Activated T-helper 1 cell treated with anti-CD3 and anti-CD28 coated beads, Interleukin-12 subunit alpha, Interleukin-12 subunit beta, Interleukin-2, Interleukin-4 antibody, amounts not matched to agents 30 ng/mL and 10 ng/mL and 1 ng/mL, durations not matched to agents 14 hours and 24 hours and 36 hours (primary cell): ENCODE measurements around the gene TNFRSF1A. TPM values are rescaled to one million over a fixed set of nuclear protein-coding genes. Genes with fewer than 3 reads are reported as not detected.
A peak's percentile ranks its signal among the peaks of the same experiment; 100 is the strongest.

ENCODE experiments used
- DNase-seq: peaks from one replicate; pipeline ENCODE4 v3.0.0; 2021; ENCODE audit warnings: low spot score
- H3K27ac Mint-ChIP-seq: one replicate; pipeline ENCODE4 v1.8.0; 2021; ENCODE audit warnings: mild to moderate bottlenecking, mixed read lengths
- H3K27me3 Mint-ChIP-seq: one replicate; pipeline ENCODE4 v1.8.0; 2022; ENCODE audit warnings: mild to moderate bottlenecking, moderate library complexity, mixed read lengths; ENCODE audit not compliant: insufficient read depth
- H3K36me3 Mint-ChIP-seq: one replicate; pipeline ENCODE4 v1.8.0; 2021; ENCODE audit warnings: low read depth, mixed read lengths
- H3K4me1 Mint-ChIP-seq: one replicate; pipeline ENCODE4 v1.8.0; 2021; ENCODE audit warnings: low read depth, mixed read lengths
- H3K4me3 Mint-ChIP-seq: one replicate; pipeline ENCODE4 v1.8.0; 2021; ENCODE audit warnings: mild to moderate bottlenecking, moderate library complexity, mixed read lengths
- H3K9me3 Mint-ChIP-seq: one replicate; pipeline ENCODE4 v1.8.0; 2021; ENCODE audit warnings: mixed read lengths
- intact Hi-C: fragments of 100-400 bp; cut with micrococcal nuclease; formaldehyde crosslinking; loops from one replicate; pipeline ENCODE4 v1.15.1; 2024
- total RNA-seq: library from RNA; stranded (reverse); gene quantifications from 2 replicates; pipeline ENCODE4 v1.2.3, GENCODE V29; 2022

The TNFRSF1A gene
- total RNA-seq, 1 donor from 2014 or later, result 55.9 TPM

- H3K27ac Mint-ChIP-seq, result no peak overlapping the region
- no peak overlapping the region for H3K4me3 Mint-ChIP-seq
- peaks cover 22% of the 10 kb centered on the region for H3K4me1 Mint-ChIP-seq
- H3K9me3 Mint-ChIP-seq, result no peaks in the 10 kb centered on the region
- H3K36me3 Mint-ChIP-seq, result no peaks in the 10 kb centered on the region
- no peaks in the 10 kb centered on the region for H3K27me3 Mint-ChIP-seq
- intact Hi-C loops, result no loop called here
- DNase-seq, result no peak
Measured at GRCh38 chr12:6370576-6370935, 28.7 kb upstream of the TNFRSF1A start.

- no peaks in the 10 kb centered on the region for H3K9me3 Mint-ChIP-seq
- no peak overlapping the region for H3K27ac Mint-ChIP-seq
- H3K4me3 Mint-ChIP-seq, result no peak overlapping the region
- no peaks in the 10 kb centered on the region for H3K27me3 Mint-ChIP-seq
- peaks cover 22% of the 10 kb centered on the region for H3K4me1 Mint-ChIP-seq
- intact Hi-C loops, result no loop called here
- no peaks in the 10 kb centered on the region for H3K36me3 Mint-ChIP-seq
- no peak for DNase-seq
Measured at GRCh38 chr12:6369916-6370575, 28.2 kb upstream of the TNFRSF1A start.

- no peaks in the 10 kb centered on the region for H3K36me3 Mint-ChIP-seq
- no peaks in the 10 kb centered on the region for H3K27me3 Mint-ChIP-seq
- no peaks in the 10 kb centered on the region for H3K9me3 Mint-ChIP-seq
- peak overlapping the region; percentile 16 for H3K27ac Mint-ChIP-seq
- no peak for DNase-seq
- H3K4me1 Mint-ChIP-seq, result peaks cover 27% of the 10 kb centered on the region
- H3K4me3 Mint-ChIP-seq, result no peak overlapping the region
- intact Hi-C loops, result no loop called here
Measured at GRCh38 chr12:6368906-6369525, 27.1 kb upstream of the TNFRSF1A start.

GRCh38 chr12:6367969-6368892, 26.4 kb upstream of the TNFRSF1A start:
- no peaks in the 10 kb centered on the region for H3K9me3 Mint-ChIP-seq
- peak overlapping the region; percentile 16 for H3K27ac Mint-ChIP-seq
- H3K4me3 Mint-ChIP-seq, result no peak overlapping the region
- H3K27me3 Mint-ChIP-seq, result no peaks in the 10 kb centered on the region
- no peaks in the 10 kb centered on the region for H3K36me3 Mint-ChIP-seq
- intact Hi-C loops, result loop anchor here (1.0 kb wide), 2 partner anchors 33 to 45 kb away; no protein-coding TSS in a partner anchor
- H3K4me1 Mint-ChIP-seq, result peaks cover 27% of the 10 kb centered on the region
- no peak for DNase-seq

GRCh38 chr12:6367065-6367968, 25.4 kb upstream of the TNFRSF1A start:
- H3K36me3 Mint-ChIP-seq, result no peaks in the 10 kb centered on the region
- DNase-seq, result no peak
- H3K27ac Mint-ChIP-seq, result peak overlapping the region; percentile 3
- no peaks in the 10 kb centered on the region for H3K9me3 Mint-ChIP-seq
- H3K4me1 Mint-ChIP-seq, result peaks cover 20% of the 10 kb centered on the region
- H3K27me3 Mint-ChIP-seq, result no peaks in the 10 kb centered on the region
- H3K4me3 Mint-ChIP-seq, result no peak overlapping the region
- intact Hi-C loops, result loop anchor here (1.0 kb wide), 2 partner anchors 32 to 44 kb away; no protein-coding TSS in a partner anchor

- H3K27ac Mint-ChIP-seq, result peak overlapping the region; percentile 15
- H3K27me3 Mint-ChIP-seq, result peaks cover 4% of the 10 kb centered on the region
- DNase-seq, result no peak
- H3K36me3 Mint-ChIP-seq, result no peaks in the 10 kb centered on the region
- intact Hi-C loops, result loop anchor here (2.0 kb wide), 1 partner anchor 131 kb away; the partner anchor contains the start of gene NCAPD2
- peaks cover 39% of the 10 kb centered on the region for H3K4me1 Mint-ChIP-seq
- peak overlapping the region; percentile 62 for H3K4me3 Mint-ChIP-seq
- H3K9me3 Mint-ChIP-seq, result no peaks in the 10 kb centered on the region
Measured at GRCh38 chr12:6364044-6364374, 22.1 kb upstream of the TNFRSF1A start.

- Mint-ChIP-seq H3K4me1 (peaks cover 39% of the 10 kb centered on the region), H3K4me3 (peak overlapping the region; percentile 62), H3K27ac (peak overlapping the region; percentile 67), H3K27me3 (peaks cover 4% of the 10 kb centered on the region), H3K9me3 (no peaks in the 10 kb centered on the region), H3K36me3 (no peaks in the 10 kb centered on the region)
- DNase-seq, result peak; percentile 30
- intact Hi-C loops, result loop anchor here (1.0 to 2.0 kb wide), 5 partner anchors 23 to 131 kb away; partner anchors contain the start of genes NCAPD2 and VAMP1
Measured at GRCh38 chr12:6363330-6364043, 21.6 kb upstream of the TNFRSF1A start.

- Mint-ChIP-seq H3K36me3 (no peaks in the 10 kb centered on the region), H3K27ac (no peak overlapping the region), H3K9me3 (no peaks in the 10 kb centered on the region), H3K4me1 (peaks cover 38% of the 10 kb centered on the region), H3K27me3 (peaks cover 4% of the 10 kb centered on the region), H3K4me3 (no peak overlapping the region)
- DNase-seq, result no peak
- intact Hi-C loops, result loop anchor here (1.0 to 2.0 kb wide), 4 partner anchors 23 to 108 kb away; partner anchors contain the start of gene VAMP1
Measured at GRCh38 chr12:6363010-6363329, 21.1 kb upstream of the TNFRSF1A start.

- H3K4me1 Mint-ChIP-seq, result peaks cover 32% of the 10 kb centered on the region
- H3K27ac Mint-ChIP-seq, result peak overlapping the region; percentile 46
- DNase-seq, result no peak
- H3K9me3 Mint-ChIP-seq, result no peaks in the 10 kb centered on the region
- no peaks in the 10 kb centered on the region for H3K36me3 Mint-ChIP-seq
- intact Hi-C loops, result loop anchor here (2.0 kb wide), 1 partner anchor 108 kb away; the partner anchor contains the start of gene VAMP1
- H3K4me3 Mint-ChIP-seq, result peak overlapping the region; percentile 74
- H3K27me3 Mint-ChIP-seq, result peaks cover 4% of the 10 kb centered on the region
Measured at GRCh38 chr12:6362403-6362802, 20.5 kb upstream of the TNFRSF1A start.

- intact Hi-C loops, result loop anchor here (2.0 kb wide), 1 partner anchor 109 kb away; the partner anchor contains the start of gene VAMP1
- Mint-ChIP-seq H3K36me3 (no peaks in the 10 kb centered on the region), H3K27me3 (peaks cover 8% of the 10 kb centered on the region), H3K27ac (peak overlapping the region; percentile 46), H3K9me3 (no peaks in the 10 kb centered on the region), H3K4me1 (peaks cover 29% of the 10 kb centered on the region), H3K4me3 (peak overlapping the region; percentile 74)
- DNase-seq, result no peak
Measured at GRCh38 chr12:6361834-6362233, 20.0 kb upstream of the TNFRSF1A start.

- H3K36me3 Mint-ChIP-seq, result no peaks in the 10 kb centered on the region
- H3K4me1 Mint-ChIP-seq, result peaks cover 33% of the 10 kb centered on the region
- H3K4me3 Mint-ChIP-seq, result no peak overlapping the region
- intact Hi-C loops, result no loop called here
- H3K9me3 Mint-ChIP-seq, result no peaks in the 10 kb centered on the region
- peaks cover 15% of the 10 kb centered on the region for H3K27me3 Mint-ChIP-seq
- no peak overlapping the region for H3K27ac Mint-ChIP-seq
- DNase-seq, result no peak
Measured at GRCh38 chr12:6360578-6361490, 19.0 kb upstream of the TNFRSF1A start.
